IMR-90 (cell line): ENCODE results near the gene AVPR2. TPM values are rescaled to one million over a fixed set of nuclear protein-coding genes. Genes with fewer than 3 reads are reported as not detected.

Experiments
- ATAC-seq: fragments of 200-7000 bp; cut with Tn5 transposase; 2 replicates; pipeline ENCODE4 v1.9.1; 2020; ENCODE audit warnings: low read depth, mild to moderate bottlenecking, moderate library complexity
- BruUV-seq: library from RNA; stranded (reverse); fragments of 400-500 nt; replicated peaks from 2 replicates; lab custom pipeline; 2021; lab: Mats Ljungman, UMichigan
- CTCF ChIA-PET: fragments of 300-600 bp; formaldehyde crosslinking; extraction: SDS; loops from one replicate; lab custom pipeline; 2021; ENCODE audit warnings: antibody characterized with exemption; lab: Yijun Ruan, JAX
- POLR2A ChIA-PET: fragments of 300-600 bp; sonication (Branson Sonifier 250); formaldehyde crosslinking; loops from one replicate; lab custom pipeline; 2022; ENCODE audit warnings: antibody characterized with exemption; ENCODE audit not compliant: unreplicated experiment; lab: Charles Lee
- DNase-seq: peaks from one replicate; pipeline ENCODE4 v3.0.0; 2013
- H2AFZ ChIP-seq: replicated peaks from 2 replicates; pipeline ENCODE3; 2013; ENCODE audit warnings: low read length, mild to moderate bottlenecking; ENCODE audit not compliant: poor library complexity
- H2AK5ac ChIP-seq: 2 replicates; pipeline ENCODE4 v1.6.1; 2013; ENCODE audit warnings: low read depth, low read length, inconsistent platforms
- H2AK9ac ChIP-seq: replicated peaks from 2 replicates; pipeline ENCODE3; 2013; ENCODE audit warnings: mild to moderate bottlenecking, low read depth, low read length, moderate library complexity; ENCODE audit not compliant: poor library complexity
- H2BK120ac ChIP-seq: 2 replicates; pipeline ENCODE4 v1.6.1; 2013; ENCODE audit warnings: low read depth, low read length, inconsistent platforms
- H2BK15ac ChIP-seq: 3 replicates; pipeline ENCODE4 v1.6.1; 2013; ENCODE audit warnings: low read depth, low read length, inconsistent platforms
- H2BK20ac ChIP-seq: 2 replicates; pipeline ENCODE4 v1.6.1; 2013; ENCODE audit warnings: low read depth, mild to moderate bottlenecking, inconsistent platforms, low read length, moderate library complexity
- H2BK5ac ChIP-seq: 2 replicates; pipeline ENCODE4 v1.6.1; 2013; ENCODE audit warnings: mild to moderate bottlenecking, low read depth, low read length, inconsistent platforms; ENCODE audit not compliant: poor library complexity, severe bottlenecking
- H3K14ac ChIP-seq: replicated peaks from 2 replicates; pipeline ENCODE4 v1.6.1; 2013; ENCODE audit warnings: low read depth, low read length, inconsistent platforms
- H3K18ac ChIP-seq: 2 replicates; pipeline ENCODE4 v1.6.1; 2013; ENCODE audit warnings: low read depth, low read length, control low read depth
- H3K23ac ChIP-seq: 2 replicates; pipeline ENCODE4 v1.6.1; 2013; ENCODE audit warnings: low read depth, low read length, inconsistent platforms
- H3K27ac ChIP-seq: 2 replicates; pipeline ENCODE4 v1.5.1; 2013; ENCODE audit warnings: mild to moderate bottlenecking, control low read depth, low read length; ENCODE audit not compliant: insufficient read depth
- H3K27me3 ChIP-seq: 2 replicates; pipeline ENCODE4 v1.6.1; 2013; ENCODE audit warnings: low read length; ENCODE audit not compliant: control insufficient read depth, insufficient read depth
- H3K36me3 ChIP-seq: 2 replicates; pipeline ENCODE4 v1.6.1; 2013; ENCODE audit warnings: low read length, mixed read lengths; ENCODE audit not compliant: control insufficient read depth, insufficient read depth
- H3K4ac ChIP-seq: 2 replicates; pipeline ENCODE4 v1.6.1; 2013; ENCODE audit warnings: low read depth, low read length, inconsistent platforms
- H3K4me1 ChIP-seq: 2 replicates; pipeline ENCODE4 v1.6.1; 2013; ENCODE audit warnings: low read length, mixed read lengths; ENCODE audit not compliant: control insufficient read depth, insufficient read depth
- H3K4me2 ChIP-seq: 2 replicates; pipeline ENCODE4 v1.6.1; 2013; ENCODE audit warnings: low read depth, mild to moderate bottlenecking, control low read depth, low read length, moderate library complexity
- H3K4me3 ChIP-seq: 2 replicates; pipeline ENCODE4 v1.5.1; 2013; ENCODE audit warnings: low read depth, mild to moderate bottlenecking, control low read depth, low read length, moderate library complexity; ENCODE audit not compliant: insufficient read depth
- H3K56ac ChIP-seq: 2 replicates; pipeline ENCODE4 v1.6.1; 2013; ENCODE audit warnings: low read length, inconsistent platforms; ENCODE audit not compliant: insufficient read depth; ENCODE audit errors: extremely low read depth
- H3K79me1 ChIP-seq, 2 experiments: 2 replicates each; pipeline ENCODE4 v1.6.1; 2013; ENCODE audit warnings: low read length in 2 of 2, inconsistent platforms in 1 of 2, low read depth in 1 of 2
- H3K9ac ChIP-seq: 2 replicates; pipeline ENCODE4 v1.6.1; 2013; ENCODE audit warnings: low read depth, low read length, control low read depth
- H3K9me1 ChIP-seq: 2 replicates; pipeline ENCODE4 v1.6.1; 2013; ENCODE audit warnings: low read length, inconsistent platforms; ENCODE audit not compliant: insufficient read depth
- H3K9me3 ChIP-seq: 2 replicates; pipeline ENCODE4 v1.6.1; 2013; ENCODE audit warnings: low read length; ENCODE audit not compliant: control insufficient read depth, insufficient read depth
- H4K20me1 ChIP-seq: 2 replicates; pipeline ENCODE4 v1.6.1; 2013; ENCODE audit warnings: low read length, inconsistent platforms; ENCODE audit not compliant: insufficient read depth
- H4K5ac ChIP-seq: 2 replicates; pipeline ENCODE4 v1.6.1; 2013; ENCODE audit warnings: mild to moderate bottlenecking, low read depth, low read length, control low read depth
- H4K8ac ChIP-seq, 2 experiments: 2 replicates each; pipeline ENCODE4 v1.6.1; 2013; ENCODE audit warnings: low read depth in 2 of 2, low read length in 2 of 2, control low read depth in 1 of 2, inconsistent platforms in 1 of 2
- H4K91ac ChIP-seq: 2 replicates; pipeline ENCODE4 v1.6.1; 2013; ENCODE audit warnings: low read depth, low read length, inconsistent platforms; ENCODE audit not compliant: insufficient read depth
- MXI1 ChIP-seq: IDR thresholded peaks from 2 replicates; pipeline ENCODE4 v1.6.1; 2012; ENCODE audit warnings: low read depth, mild to moderate bottlenecking, low read length, moderate library complexity, borderline replicate concordance
- RCOR1 ChIP-seq: IDR thresholded peaks from 2 replicates; pipeline ENCODE4 v1.6.1; 2012; ENCODE audit warnings: mild to moderate bottlenecking, low read length, improper control_type of control experiment; ENCODE audit not compliant: insufficient replicate concordance
- SMC3 ChIP-seq: fragments of 150-350 bp; IDR thresholded peaks from 2 replicates; pipeline ENCODE4 v1.6.1; 2016; ENCODE audit warnings: low read depth, mild to moderate bottlenecking, antibody characterized with exemption, low read length, moderate library complexity
- WGBS, 2 experiments: methylation state at CpG; one replicate each; pipeline versions ENCODE4 v1.1.5 to v1.1.7; 2013; ENCODE audit warnings: missing lambda C conversion rate in 2 of 2; ENCODE audit not compliant: insufficient read length in 1 of 2; ENCODE audit errors: extremely low coverage in 2 of 2; 5-methylcytosine and 5-hydroxymethylcytosine counted together
- dilution Hi-C: fragments of 300-500 bp; cut with HindIII; formaldehyde crosslinking; loops from one replicate; pipeline ENCODE4 v1.14.3; 2018; ENCODE audit warnings: low sequenced_read_pairs; ENCODE audit not compliant: unreplicated experiment
- in situ Hi-C: fragments of 300-500 bp; cut with MboI; formaldehyde crosslinking; loops from 3 replicates; pipeline ENCODE4 v1.14.3; 2019; ENCODE audit warnings: low sequenced_read_pairs, inconsistent platforms, mixed read lengths
- intact Hi-C: fragments of 100-400 bp; cut with micrococcal nuclease; formaldehyde crosslinking; loops from 2 replicates; pipeline ENCODE4 v1.10.0; 2022
- polyA plus RNA-seq, 3 experiments: library from polyadenylated mRNA; depleted of rRNA; stranded (reverse); fragments of >200 nt; gene quantifications; 2 replicates each; pipeline ENCODE4 v1.2.3, GENCODE V29; 2012; ENCODE audit warnings: low replicate concordance in 1 of 3
- total RNA-seq: library from RNA; depleted of rRNA; stranded (reverse); fragments of >200 nt; gene quantifications from 2 replicates; pipeline ENCODE4 v1.2.3, GENCODE V29; 2012

The AVPR2 gene
- total and polyA plus RNA-seq, 2 of the 4 experiments (the other 2 are of a cell fraction) = not detected

- in situ Hi-C loops = no loop called here
Observed at GRCh38 chrX:153875391-153876111, 28.9 kb upstream of the AVPR2 start.

More at GRCh38 chrX:153875391-153876111, 28.9 kb upstream of the AVPR2 start:
- Histone ChIP-seq H2BK20ac (no peak overlapping the region), H3K9ac (no peak overlapping the region), H3K4me1 (no peaks in the 10 kb centered on the region), H4K91ac (no peak overlapping the region), H3K27me3 (peaks cover 31% of the 10 kb centered on the region), H3K9me3 (peaks cover 1% of the 10 kb centered on the region; the same call in 1 of the 2 replicates), H2BK5ac (no peak overlapping the region), H2AFZ (no peak overlapping the region), H3K36me3 (no peaks in the 10 kb centered on the region), H3K56ac (no peak overlapping the region), H2AK5ac (no peak overlapping the region), H3K4ac (no peak overlapping the region), H3K4me3 (no peak overlapping the region), H2AK9ac (no peak overlapping the region), H3K14ac (no peak overlapping the region), H2BK120ac (no peak overlapping the region), H2BK15ac (no peak overlapping the region), H3K18ac (no peak overlapping the region), H3K9me1 (no peaks in the 10 kb centered on the region), H3K27ac (no peak overlapping the region), H3K79me1 (no peaks in the 10 kb centered on the region), H3K4me2 (no peak overlapping the region), H4K5ac (no peak overlapping the region), H4K8ac (no peak overlapping the region), H4K20me1 (no peaks in the 10 kb centered on the region; the same call in 1 of the 2 replicates), H3K23ac (no peak overlapping the region)
- intact Hi-C loops (no loop called here), dilution Hi-C loops (no loop called here)
- ATAC-seq (peak; percentile 93), DNase-seq (no peak)
- CTCF ChIA-PET = no interaction called here
- POLR2A ChIA-PET = no interaction called here
- 5% methylated on average over 7 of the region's 42 CpGs; no CpG with 5 or more reads in 1 of the 2 experiments for WGBS, 2 experiments
- BruUV-seq = no TSS peak
- TF ChIP-seq RCOR1 = peak; percentile 79
- TF ChIP-seq MXI1 = peak; percentile 86
- TF ChIP-seq SMC3 = no peak
